OCI-LY7 (cell line): ENCODE measurements around the gene KAZALD1. TPM values are rescaled to one million over a fixed set of nuclear protein-coding genes. Genes with fewer than 3 reads are reported as not detected.

Experiments
- BruUV-seq: library from RNA; stranded (reverse); fragments of 400-500 nt; replicated peaks from 2 replicates; lab custom pipeline; 2021; lab: Mats Ljungman, UMichigan
- CTCF ChIA-PET: fragments of 300-600 bp; sonication (Branson Sonifier 250); formaldehyde crosslinking; loops from one replicate; lab custom pipeline; 2022; ENCODE audit warnings: antibody characterized with exemption; ENCODE audit not compliant: unreplicated experiment; lab: Charles Lee
- POLR2A ChIA-PET: fragments of 300-600 bp; sonication (Branson Sonifier 250); formaldehyde crosslinking; loops from one replicate; lab custom pipeline; 2022; ENCODE audit warnings: antibody characterized with exemption; lab: Charles Lee
- DNase-seq: peaks from one replicate; pipeline ENCODE4 v3.0.0-alpha.2; 2015; ENCODE audit warnings: low spot score
- H2AFZ ChIP-seq: fragments of 200-600 bp; sonication (generic), shearing (Covaris generic); 2 replicates; pipeline ENCODE4 v1.6.1; 2014; ENCODE audit warnings: mild to moderate bottlenecking, antibody characterized with exemption, low read length, moderate library complexity
- H3K27ac ChIP-seq: fragments of 200-600 bp; sonication (generic); 2 replicates; pipeline ENCODE4 v1.5.1; 2014; ENCODE audit warnings: mixed run types, low read depth, mild to moderate bottlenecking, moderate library complexity, low read length, inconsistent platforms; ENCODE audit not compliant: poor library complexity, severe bottlenecking
- H3K36me3 ChIP-seq: fragments of 200-600 bp; sonication (generic); 2 replicates; pipeline ENCODE4 v1.6.1; 2014; ENCODE audit warnings: mild to moderate bottlenecking, antibody characterized with exemption, low read length, moderate library complexity, mixed read lengths; ENCODE audit not compliant: insufficient read depth
- H3K4me1 ChIP-seq: fragments of 200-600 bp; sonication (generic); 2 replicates; pipeline ENCODE4 v1.5.1; 2014; ENCODE audit warnings: mild to moderate bottlenecking, low read length; ENCODE audit not compliant: insufficient read depth, poor library complexity, severe bottlenecking
- H3K4me2 ChIP-seq: fragments of 200-600 bp; sonication (generic); 2 replicates; pipeline ENCODE4 v1.6.1; 2014; ENCODE audit warnings: mild to moderate bottlenecking, low read length
- H3K4me3 ChIP-seq: fragments of 200-600 bp; sonication (generic); 2 replicates; pipeline ENCODE4 v1.5.1; 2014; ENCODE audit warnings: mild to moderate bottlenecking, low read depth, low read length; ENCODE audit not compliant: poor library complexity, severe bottlenecking
- H3K79me2 ChIP-seq: fragments of 200-600 bp; sonication (generic); 2 replicates; pipeline ENCODE4 v1.6.1; 2016; ENCODE audit warnings: low read depth, mild to moderate bottlenecking, low read length, moderate library complexity, mixed read lengths; ENCODE audit not compliant: insufficient read depth
- H3K9me2 ChIP-seq: fragments of 200-600 bp; sonication (generic); 2 replicates; pipeline ENCODE4 v1.6.1; 2016; ENCODE audit warnings: mild to moderate bottlenecking, low read length, mixed read lengths; ENCODE audit not compliant: insufficient read depth
- H3K9me3 ChIP-seq: fragments of 200-600 bp; sonication (generic); 2 replicates; pipeline ENCODE4 v1.6.1; 2014; ENCODE audit warnings: mild to moderate bottlenecking, mixed run types, low read length, mixed read lengths
- H4K20me1 ChIP-seq: fragments of 200-600 bp; sonication (generic); 2 replicates; pipeline ENCODE4 v1.6.1; 2014; ENCODE audit warnings: mild to moderate bottlenecking, antibody characterized with exemption, low read length, moderate library complexity, mixed read lengths; ENCODE audit not compliant: insufficient read depth
- CTCF ChIP-seq: fragments of 200-600 bp; sonication (generic); conservative IDR thresholded peaks from 2 replicates; pipeline ENCODE4 v1.5.1; 2014; ENCODE audit warnings: mild to moderate bottlenecking, antibody characterized with exemption, low read length, moderate library complexity, mixed read lengths
- EZH2phosphoT487 ChIP-seq: fragments of 200-600 bp; sonication (generic); IDR thresholded peaks from 2 replicates; pipeline ENCODE4 v1.6.1; 2018; ENCODE audit warnings: low read depth, borderline replicate concordance, mild to moderate bottlenecking, mixed run types, antibody characterized with exemption, low read length, moderate library complexity, mixed read lengths
- intact Hi-C: fragments of 100-400 bp; cut with micrococcal nuclease; formaldehyde crosslinking; loops from one replicate; pipeline ENCODE4 v1.10.0; 2022; ENCODE audit not compliant: unreplicated experiment
- total RNA-seq, 2 experiments: library from RNA; depleted of rRNA in 1 of 2; stranded (reverse); fragments of >200 nt in 1 of 2; shearing (Covaris generic) in 1 of 2; gene quantifications; 2 replicates each; pipeline ENCODE4 v1.2.3, GENCODE V29; 2014 to 2022

KAZALD1 gene
- total RNA-seq, 2 experiments from 2014 or later: 18.8 to 36.4 TPM

DNA sequence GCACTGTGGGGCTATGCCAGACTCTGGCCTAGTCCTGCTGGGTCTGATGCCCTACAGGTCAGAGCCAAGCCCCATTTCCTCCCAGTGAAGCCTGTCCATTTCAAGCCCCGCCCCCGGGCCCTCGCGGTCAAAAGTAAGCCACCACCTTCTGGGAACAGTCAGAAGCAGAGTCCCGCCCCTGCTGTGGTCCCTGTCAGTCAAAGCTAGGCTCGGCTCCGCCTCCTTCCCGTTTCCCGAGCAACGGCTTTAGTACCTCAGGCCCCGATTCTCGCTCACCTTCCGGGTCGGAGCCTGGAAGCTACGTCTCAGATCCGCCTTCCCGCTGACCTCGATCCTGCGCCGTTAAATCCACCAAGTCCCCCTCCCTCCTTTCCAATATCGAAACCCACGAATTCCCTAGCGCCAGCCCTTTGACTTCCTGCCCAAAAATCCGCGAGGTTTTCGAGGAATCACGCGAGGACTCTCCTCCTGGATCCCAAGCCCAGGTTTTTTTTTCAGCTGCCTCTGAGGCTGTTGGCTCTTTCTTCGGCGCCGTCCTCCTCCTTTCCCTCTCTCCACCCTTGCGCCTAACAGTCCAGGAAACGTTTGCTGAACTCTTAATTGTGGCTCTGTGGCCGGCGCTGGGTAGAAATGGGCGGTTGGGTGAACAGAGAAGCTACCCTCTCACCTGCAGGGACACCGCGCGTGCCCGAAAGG lies 19.0 kb upstream of the KAZALD1 start:
- intact Hi-C loops: no loop called here
- Histone ChIP-seq H3K4me3 (peak overlapping the region; percentile 69), H3K4me2 (peak overlapping the region; percentile 89), H2AFZ (peak overlapping the region; percentile 94; the same call in 1 of the 2 replicates), H3K27ac (no peak overlapping the region), H3K4me1 (peaks cover 32% of the 10 kb centered on the region), H3K9me3 (no peaks in the 10 kb centered on the region), H3K79me2 (no peaks in the 10 kb centered on the region), H4K20me1 (no peaks in the 10 kb centered on the region), H3K9me2 (no peaks in the 10 kb centered on the region), H3K36me3 (no peaks in the 10 kb centered on the region)
- BruUV-seq: no TSS peak
- ChIA-PET CTCF (interaction anchor here (0.6 to 1.4 kb wide), 4 partner anchors 8 to 99 kb away, joined by 3 to 6 read pairs (median 4); no protein-coding TSS in a partner anchor), POLR2A (interaction anchor here (0.5 to 2.3 kb wide), 10 partner anchors 9 to 1706 kb away, joined by 3 to 10 read pairs (median 4); partner anchors contain the start of gene KAZALD1)
- DNase-seq: peak; percentile 89
- TF ChIP-seq EZH2phosphoT487 (no peak), CTCF (no peak)

DNA sequence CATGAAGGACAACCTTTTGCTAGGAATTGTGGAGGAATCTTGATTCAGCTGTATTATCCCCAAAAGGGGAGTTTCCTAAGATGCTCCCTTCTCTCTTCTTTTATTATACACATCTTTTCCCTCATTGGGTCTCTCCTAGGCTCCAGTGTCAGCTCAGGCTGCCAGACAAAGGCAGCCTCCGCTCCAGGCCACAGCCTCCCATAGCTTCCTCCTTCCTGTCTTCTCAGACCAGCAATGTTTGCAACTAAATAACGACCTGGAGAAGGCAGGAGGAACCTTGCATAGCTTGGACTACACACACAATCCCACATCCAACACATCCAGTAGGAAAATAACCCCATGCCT lies 18.5 kb upstream of the KAZALD1 start:
- H3K79me2 ChIP-seq: no peaks in the 10 kb centered on the region
- peak overlapping the region; percentile 94; the same call in 1 of the 2 replicates for H2AFZ ChIP-seq
- no peaks in the 10 kb centered on the region for H3K36me3 ChIP-seq
- CTCF ChIA-PET: interaction anchor here (0.6 to 1.4 kb wide), 4 partner anchors 7 to 99 kb away, joined by 3 to 6 read pairs (median 4); no protein-coding TSS in a partner anchor
- no peaks in the 10 kb centered on the region for H3K9me3 ChIP-seq
- no peaks in the 10 kb centered on the region for H3K9me2 ChIP-seq
- peak overlapping the region; percentile 69 for H3K4me3 ChIP-seq
- BruUV-seq: no TSS peak
- peak overlapping the region; percentile 89 for H3K4me2 ChIP-seq
- POLR2A ChIA-PET: interaction anchor here (0.5 to 2.3 kb wide), 11 partner anchors 8 to 1706 kb away, joined by 3 to 10 read pairs (median 4); partner anchors contain the start of gene KAZALD1
- peaks cover 32% of the 10 kb centered on the region for H3K4me1 ChIP-seq
- DNase-seq: no peak
- TF ChIP-seq EZH2phosphoT487: no peak
- no peak for TF ChIP-seq CTCF
- no peak overlapping the region for H3K27ac ChIP-seq
- intact Hi-C loops: no loop called here
- H4K20me1 ChIP-seq: no peaks in the 10 kb centered on the region

- Histone ChIP-seq H2AFZ (no peak overlapping the region), H3K36me3 (no peaks in the 10 kb centered on the region), H3K79me2 (no peaks in the 10 kb centered on the region), H4K20me1 (no peaks in the 10 kb centered on the region), H3K4me3 (no peak overlapping the region), H3K9me2 (no peaks in the 10 kb centered on the region), H3K4me1 (peaks cover 32% of the 10 kb centered on the region), H3K4me2 (no peak overlapping the region), H3K27ac (no peak overlapping the region), H3K9me3 (no peaks in the 10 kb centered on the region)
- POLR2A ChIA-PET: interaction anchor here (1.2 to 2.1 kb wide), 4 partner anchors 7 to 25 kb away, joined by 3 to 10 read pairs (median 4); no protein-coding TSS in a partner anchor
- no peak for DNase-seq
- TF ChIP-seq CTCF (no peak), EZH2phosphoT487 (no peak)
- BruUV-seq: no TSS peak
- intact Hi-C loops: no loop called here
- CTCF ChIA-PET: interaction anchor here (1.4 kb wide), 1 partner anchor 98 kb away, joined by 6 read pairs; no protein-coding TSS in a partner anchor
Measured at GRCh38 chr10:101044117-101044516, 17.7 kb upstream of the KAZALD1 start.
